Breast epithelium (tissue), 3 donors: ENCODE measurements around the gene ENG.
A peak's percentile ranks its signal among the peaks of the same experiment; 100 is the strongest.

Source experiments
- POLR2A ChIP-seq: fragments of 450-650 bp; IDR thresholded peaks from one replicate; pipeline ENCODE4 v1.6.1; 2016; ENCODE audit warnings: antibody characterized with exemption, mild to moderate bottlenecking, moderate library complexity
- POLR2AphosphoS5 ChIP-seq, 3 donors: sonication (generic); formaldehyde crosslinking; IDR thresholded peaks; one replicate each; pipeline ENCODE4 v1.6.1; 2017; ENCODE audit warnings: antibody characterized with exemption in 3 of 3
- TF ChIP-seq, protein P1 (sequence below), 3 donors: fragments of 450-650 bp; IDR thresholded peaks; one replicate each; pipeline ENCODE4 v1.5.1; 2016 to 2017; ENCODE audit warnings: antibody characterized with exemption in 3 of 3, mild to moderate bottlenecking in 3 of 3, moderate library complexity in 3 of 3

DNA sequence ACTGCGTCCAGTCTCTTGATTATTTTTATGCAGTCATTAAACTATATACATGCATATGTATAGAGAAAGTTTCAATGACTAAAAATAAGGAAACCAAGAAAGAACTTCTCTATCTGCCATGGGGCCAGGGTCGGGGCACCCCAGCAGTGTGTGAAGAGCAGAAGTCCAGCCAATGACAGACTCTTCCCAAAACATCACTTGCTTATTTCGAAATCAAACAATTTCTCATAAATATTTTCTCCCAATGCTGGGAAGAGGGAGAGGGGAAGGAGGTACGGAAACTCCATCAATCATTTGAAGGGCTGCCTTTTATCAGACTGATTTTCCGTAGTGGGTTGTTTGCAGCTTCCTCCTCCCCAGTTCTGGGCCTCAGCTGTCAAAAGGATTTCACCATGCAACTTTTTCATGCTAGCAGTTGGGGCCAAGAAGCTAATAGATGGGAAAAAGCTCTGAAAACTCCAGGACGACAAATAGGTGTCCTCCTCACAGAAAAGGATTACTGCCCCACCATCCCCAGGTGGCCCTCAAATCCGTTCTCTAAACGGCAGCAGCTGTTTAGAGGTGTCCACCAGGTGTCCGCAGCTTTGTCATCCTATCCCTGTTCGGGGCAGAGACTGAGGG, 52.4 kb downstream of the ENG start:
- no peak for TF ChIP-seq POLR2A
- TF ChIP-seq, protein P1, sequence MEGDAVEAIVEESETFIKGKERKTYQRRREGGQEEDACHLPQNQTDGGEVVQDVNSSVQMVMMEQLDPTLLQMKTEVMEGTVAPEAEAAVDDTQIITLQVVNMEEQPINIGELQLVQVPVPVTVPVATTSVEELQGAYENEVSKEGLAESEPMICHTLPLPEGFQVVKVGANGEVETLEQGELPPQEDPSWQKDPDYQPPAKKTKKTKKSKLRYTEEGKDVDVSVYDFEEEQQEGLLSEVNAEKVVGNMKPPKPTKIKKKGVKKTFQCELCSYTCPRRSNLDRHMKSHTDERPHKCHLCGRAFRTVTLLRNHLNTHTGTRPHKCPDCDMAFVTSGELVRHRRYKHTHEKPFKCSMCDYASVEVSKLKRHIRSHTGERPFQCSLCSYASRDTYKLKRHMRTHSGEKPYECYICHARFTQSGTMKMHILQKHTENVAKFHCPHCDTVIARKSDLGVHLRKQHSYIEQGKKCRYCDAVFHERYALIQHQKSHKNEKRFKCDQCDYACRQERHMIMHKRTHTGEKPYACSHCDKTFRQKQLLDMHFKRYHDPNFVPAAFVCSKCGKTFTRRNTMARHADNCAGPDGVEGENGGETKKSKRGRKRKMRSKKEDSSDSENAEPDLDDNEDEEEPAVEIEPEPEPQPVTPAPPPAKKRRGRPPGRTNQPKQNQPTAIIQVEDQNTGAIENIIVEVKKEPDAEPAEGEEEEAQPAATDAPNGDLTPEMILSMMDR (IDR thresholded peaks at IDR 0.05): peak in 2 of 3 donors; percentile 25 to 36
- TF ChIP-seq POLR2AphosphoS5 (IDR thresholded peaks at IDR 0.05): peak in 1 of 3 donors; percentile 20
